SK-N-SH treated with all-trans-retinoic acid at 6 μM for 48 hours (cell line): ENCODE results near the gene TMEM100.

ENCODE experiments used
- ARNTL ChIP-seq: fragments of 450-650 bp; formaldehyde crosslinking; IDR thresholded peaks from 2 replicates; pipeline ENCODE4 v1.5.0; 2020; ENCODE audit warnings: low read depth, mild to moderate bottlenecking, moderate library complexity, borderline replicate concordance
- PPARA ChIP-seq: fragments of 250-450 bp; sonication (Bioruptor Pico); IDR thresholded peaks from 2 replicates; pipeline ENCODE4 v1.5.0; 2020; ENCODE audit warnings: mild to moderate bottlenecking, borderline replicate concordance
- TCF4 ChIP-seq: fragments of 250-450 bp; sonication (Bioruptor Pico); IDR thresholded peaks from 2 replicates; pipeline ENCODE4 v1.8.0; 2021; ENCODE audit warnings: mild to moderate bottlenecking, moderate library complexity, borderline replicate concordance

DNA sequence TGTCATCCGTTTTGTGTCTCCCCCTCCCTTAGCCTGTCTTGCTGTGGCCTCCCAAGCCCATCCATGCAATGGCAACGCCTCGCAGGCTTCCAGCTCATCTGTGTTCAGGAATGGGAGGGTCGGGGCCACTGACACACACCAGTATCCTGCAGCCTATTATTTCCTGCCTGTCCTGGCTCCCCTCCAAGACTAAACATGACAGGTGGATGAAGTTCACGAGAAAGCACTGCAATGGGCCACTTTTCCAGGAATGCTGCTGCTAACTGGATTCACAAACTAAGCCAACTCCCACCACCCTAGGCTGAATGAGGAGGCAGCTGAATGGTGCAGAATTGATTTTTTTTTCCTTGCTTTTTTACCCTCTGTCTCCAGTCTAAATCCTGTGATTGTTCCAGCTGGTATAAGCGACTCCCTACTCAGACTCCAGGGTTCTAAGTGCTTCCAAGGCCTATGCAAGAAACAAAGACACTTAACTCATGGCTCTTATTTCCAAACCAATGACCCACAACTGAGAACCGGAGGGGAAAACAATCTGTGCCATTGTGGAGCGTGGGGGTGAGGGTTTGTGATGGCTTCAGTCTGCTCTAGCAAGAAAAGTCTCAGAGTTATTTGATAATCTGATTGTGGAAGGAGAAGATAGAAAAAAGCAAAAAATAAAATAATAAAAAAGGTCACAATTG, 23.3 kb downstream of the TMEM100 start:
- TF ChIP-seq PPARA (CRISPR knock-in tag) (no peak), ARNTL (CRISPR knock-in tag) (no peak), TCF4 (CRISPR knock-in tag) (no peak)
